Myocyte (in vitro differentiated cells): Measurements from ENCODE around the gene SMARCB1. TPM values are rescaled to one million over a fixed set of nuclear protein-coding genes. Genes with fewer than 3 reads are reported as not detected.

Experiments
- DNase-seq: peaks from one replicate; pipeline ENCODE4 v3.0.0-alpha.2; 2012; ENCODE audit warnings: low read depth
- polyA plus RNA-seq: library from polyadenylated mRNA; unstranded; fragments of >200 nt; gene quantifications from one replicate; pipeline ENCODE4 v1.2.1, GENCODE V29; 2012; ENCODE audit warnings: missing spikeins
- total RNA-seq: library from RNA; depleted of rRNA; stranded (reverse); fragments of >200 nt; gene quantifications from 2 replicates; pipeline ENCODE4 v1.2.3, GENCODE V29; 2014

SMARCB1 gene
- total RNA-seq, result 58.8 and 62.9 TPM in 2 replicates
- 122 TPM for polyA plus RNA-seq

DNA sequence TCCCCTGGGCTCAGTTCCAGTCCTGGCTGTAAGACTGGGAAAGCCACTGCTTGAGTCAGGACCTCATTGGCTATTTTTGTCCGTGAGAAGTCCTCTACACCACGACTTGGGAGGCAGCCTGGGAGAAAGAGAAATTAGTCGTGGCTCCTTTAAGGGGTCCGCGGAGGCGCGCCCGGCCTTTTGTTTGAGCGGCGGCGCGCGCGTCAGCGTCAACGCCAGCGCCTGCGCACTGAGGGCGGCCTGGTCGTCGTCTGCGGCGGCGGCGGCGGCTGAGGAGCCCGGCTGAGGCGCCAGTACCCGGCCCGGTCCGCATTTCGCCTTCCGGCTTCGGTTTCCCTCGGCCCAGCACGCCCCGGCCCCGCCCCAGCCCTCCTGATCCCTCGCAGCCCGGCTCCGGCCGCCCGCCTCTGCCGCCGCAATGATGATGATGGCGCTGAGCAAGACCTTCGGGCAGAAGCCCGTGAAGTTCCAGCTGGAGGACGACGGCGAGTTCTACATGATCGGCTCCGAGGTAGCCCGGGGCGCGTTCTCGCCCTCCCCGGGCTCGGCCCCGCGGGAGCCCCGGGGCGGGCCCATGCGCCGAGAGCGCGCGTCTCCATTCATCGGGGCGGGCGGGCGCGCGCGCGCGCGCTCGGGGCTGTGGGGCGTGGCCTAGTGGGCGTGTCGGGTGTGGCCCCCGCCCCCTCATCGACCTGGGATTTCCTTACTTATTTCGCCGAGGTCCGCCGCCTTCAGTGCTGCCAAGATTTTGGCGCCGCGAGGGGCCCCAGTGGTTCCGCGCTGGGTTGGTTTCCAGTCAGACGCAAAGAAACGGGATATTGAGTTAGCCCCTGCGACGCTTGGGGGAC lies at the start of gene SMARCB1:
TSS of gene SMARCB1 (plus strand) at position 215 of the 848 bp plus-strand sequence. CDS start at position 419, 204 bp downstream.
- peak; percentile 98 for DNase-seq

- DNase-seq, result no peak
Measured at GRCh38 chr22:23737696-23738095, 49.1 kb upstream of the SMARCB1 start.

GRCh38 chr22:23742505-23743264 lies 44.1 kb upstream of the SMARCB1 start:
- DNase-seq, result peak; percentile 53

DNA sequence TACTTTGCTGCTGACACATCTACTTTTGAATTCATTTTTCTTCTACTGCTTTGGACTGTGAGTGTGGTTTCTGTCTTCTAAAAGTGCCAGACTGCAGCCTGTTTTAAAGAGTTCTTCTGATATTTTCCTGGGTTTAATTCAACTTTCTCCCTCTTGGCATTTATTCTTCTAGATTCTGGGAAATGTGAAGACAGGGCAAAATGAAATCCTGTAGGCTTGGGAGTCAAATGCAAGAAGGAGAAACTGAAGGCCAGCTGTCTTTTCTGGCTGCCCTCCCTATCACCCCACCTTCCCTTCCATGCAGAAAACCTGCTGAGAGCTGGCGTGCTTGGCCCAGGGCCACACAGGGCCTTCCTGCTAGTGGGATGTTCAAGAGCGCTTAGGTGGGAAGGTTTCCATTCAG lies 43.5 kb upstream of the SMARCB1 start:
- peak; percentile 51 for DNase-seq

- DNase-seq, result no peak
Measured at GRCh38 chr22:23744001-23744400, 42.8 kb upstream of the SMARCB1 start.

GRCh38 chr22:23744485-23744884 lies 42.3 kb upstream of the SMARCB1 start:
- DNase-seq, result no peak

GRCh38 chr22:23745791-23746190 lies 41.0 kb upstream of the SMARCB1 start:
- no peak for DNase-seq

GRCh38 chr22:23749841-23750301 lies 36.9 kb upstream of the SMARCB1 start:
- no peak for DNase-seq

GRCh38 chr22:23750367-23750713 lies 36.4 kb upstream of the SMARCB1 start:
- no peak for DNase-seq

DNA sequence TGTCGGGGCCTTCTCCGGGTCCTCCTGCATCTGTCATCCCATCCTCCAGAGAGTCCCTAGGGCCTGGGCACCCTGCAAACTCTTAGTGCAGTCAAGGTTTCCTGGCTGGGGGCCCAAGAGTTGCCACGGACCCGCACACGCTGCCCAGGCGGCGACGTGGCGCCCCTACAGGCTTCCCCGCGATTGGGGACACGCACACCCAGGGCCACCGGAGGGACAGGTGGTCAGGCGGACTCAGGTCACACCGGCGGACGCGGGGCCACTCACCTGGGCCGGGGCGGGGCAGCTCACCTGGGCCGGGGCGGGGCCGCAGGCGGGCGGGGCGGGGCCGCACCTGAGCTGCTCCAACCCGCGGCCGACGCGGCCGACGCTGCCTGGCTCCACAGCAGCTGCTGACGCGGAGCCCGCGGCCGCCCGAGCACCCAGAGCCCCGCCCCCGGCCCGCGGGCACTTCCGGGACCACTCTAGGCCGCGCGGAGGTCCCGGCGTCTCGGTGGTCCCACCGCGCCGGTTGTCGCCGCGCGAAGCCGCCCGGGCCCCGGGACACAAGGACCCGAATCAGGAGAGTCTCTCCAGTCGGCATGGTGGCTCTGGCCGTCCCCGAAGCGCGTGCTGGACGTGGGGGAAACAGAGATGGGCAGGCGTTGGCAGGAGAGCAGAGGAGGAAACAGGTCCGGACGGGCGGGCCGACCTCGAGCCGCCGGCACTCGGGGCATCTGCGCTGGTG lies 35.9 kb upstream of the SMARCB1 start, which contains the start of gene ZNF70:
TSS of gene ZNF70 (minus strand) at position 399 of the 727 bp plus-strand sequence. CDS start 5,972 bp downstream, outside the sequence.
- peak; percentile 78 for DNase-seq

DNA sequence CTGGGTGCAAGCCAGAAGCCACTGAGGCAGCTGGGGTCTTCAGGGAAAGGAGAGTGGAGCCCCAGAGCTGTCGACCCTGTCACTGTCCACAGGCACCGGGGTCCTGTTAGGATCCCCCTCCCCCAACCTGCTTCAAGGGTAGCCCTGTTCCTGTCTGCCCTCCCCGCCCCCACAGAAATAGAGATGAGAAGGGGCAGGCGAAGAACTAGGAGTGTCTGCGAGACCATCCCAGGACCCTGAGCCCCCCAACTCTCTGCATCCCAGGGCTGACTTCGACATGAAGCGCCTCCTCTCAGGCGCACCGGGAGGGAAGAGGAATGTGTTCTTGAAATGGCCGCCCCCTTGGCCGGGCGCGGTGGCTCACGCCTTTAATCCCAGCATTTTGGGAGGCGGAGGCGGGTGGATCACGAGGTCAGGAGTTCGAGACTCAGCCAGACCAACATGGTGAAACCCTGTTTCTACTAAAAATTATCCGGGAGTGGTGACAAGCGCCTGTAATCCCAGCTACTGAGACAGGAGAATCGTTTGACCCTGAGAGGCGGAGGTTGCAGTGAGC lies 35.2 kb upstream of the SMARCB1 start:
- DNase-seq, result peak; percentile 35

GRCh38 chr22:23752090-23752691 lies 34.6 kb upstream of the SMARCB1 start:
- no peak for DNase-seq

DNA sequence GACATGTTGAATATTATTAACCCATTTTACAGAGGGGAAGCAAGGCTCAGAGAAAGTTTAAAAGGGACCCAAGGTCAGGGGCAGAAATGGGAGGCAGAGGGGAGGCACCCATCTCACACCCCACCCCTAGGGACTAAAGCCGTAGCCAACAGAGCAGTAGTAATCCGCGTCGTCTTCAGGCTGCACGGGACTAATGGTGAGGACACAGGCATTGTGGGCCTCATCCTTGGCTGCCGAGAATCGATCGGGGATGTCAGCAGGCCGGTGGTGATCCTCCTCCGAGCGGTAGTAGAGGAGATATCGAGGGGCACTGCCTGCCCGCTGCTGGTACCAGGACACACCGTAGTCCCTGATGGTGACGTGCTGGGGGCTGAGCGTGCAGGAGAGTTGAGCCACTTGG lies 34.0 kb upstream of the SMARCB1 start:
- DNase-seq, result no peak

GRCh38 chr22:23753385-23753784 lies 33.4 kb upstream of the SMARCB1 start:
- no peak for DNase-seq

- DNase-seq, result no peak
Measured at GRCh38 chr22:23754220-23754919, 32.4 kb upstream of the SMARCB1 start, which contains the start of gene VPREB3. TSS of gene VPREB3 (minus strand) at chr22:23754425. CDS start at chr22:23754363, 62 bp downstream.

- DNase-seq, result no peak
Measured at GRCh38 chr22:23754980-23755636, 31.7 kb upstream of the SMARCB1 start.

DNA sequence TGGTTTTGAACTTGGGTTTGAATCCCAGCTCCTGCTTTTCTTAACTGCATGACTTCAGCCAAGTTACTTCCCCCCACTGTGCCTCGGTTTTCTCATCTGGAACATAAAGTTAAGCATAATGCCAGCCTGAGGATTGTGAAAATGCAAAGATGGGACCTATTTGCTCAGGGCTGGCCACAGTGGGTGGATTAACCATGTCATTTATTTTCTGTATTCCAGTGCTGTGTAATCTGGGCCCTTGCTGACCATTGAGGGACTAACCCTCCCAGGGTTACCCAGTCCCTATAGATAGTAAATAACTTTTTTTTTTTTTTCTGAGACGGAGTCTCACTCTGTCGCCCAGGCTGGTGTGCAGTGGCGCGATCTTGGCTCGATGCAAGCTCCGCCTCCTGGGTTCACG lies 31.1 kb upstream of the SMARCB1 start:
- DNase-seq, result no peak

DNA sequence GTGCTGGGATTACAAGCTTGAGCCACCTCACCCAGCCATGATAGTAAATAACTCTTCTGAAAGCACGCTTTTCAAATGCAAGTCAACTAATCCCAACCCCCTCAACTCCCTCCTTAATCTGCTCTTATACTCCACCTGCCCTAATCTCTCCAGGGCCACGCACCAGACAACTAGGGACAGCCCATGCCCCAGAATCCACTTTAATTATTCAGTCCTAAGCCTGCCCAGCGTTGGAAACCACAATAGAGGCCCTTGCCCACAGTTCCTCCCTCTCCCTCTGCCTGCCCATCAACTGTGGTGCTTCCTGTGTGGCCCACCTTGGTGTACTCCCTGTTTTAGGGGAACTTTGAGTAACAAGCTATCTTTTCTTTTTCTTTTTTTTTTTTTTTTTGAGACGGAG lies 29.9 kb upstream of the SMARCB1 start:
- DNase-seq, result no peak

- DNase-seq, result no peak
Measured at GRCh38 chr22:23759566-23759965, 27.2 kb upstream of the SMARCB1 start.
